ENCODE measurements around the gene IKZF2.

Gene IKZF2

GRCh38 chr2:213167271-213167930 is 16.0 kb upstream of the IKZF2 start:
- H3K4me3 ChIP-seq: no peak overlapping the region
- H3K27ac ChIP-seq: no peak overlapping the region
- DNase-seq (ENCODE audit: low spot score): no peak
- TF ChIP-seq CTCF (IDR thresholded peaks at IDR 0.05): no peak

- Histone ChIP-seq H3K27ac (no peak overlapping the region), H3K4me3 (no peak overlapping the region)
- no peak for DNase-seq (ENCODE audit: low spot score)
- no peak for TF ChIP-seq CTCF (IDR thresholded peaks at IDR 0.05)
Observed at GRCh38 chr2:213166109-213166508, 14.7 kb upstream of the IKZF2 start.

GRCh38 chr2:213164263-213164662 is 12.9 kb upstream of the IKZF2 start:
- TF ChIP-seq CTCF (IDR thresholded peaks at IDR 0.05): no peak

GRCh38 chr2:213162516-213163118 is 11.2 kb upstream of the IKZF2 start:
- no peak for DNase-seq (ENCODE audit: low spot score)
- H3K27ac ChIP-seq: no peak overlapping the region
- no peak overlapping the region for H3K4me3 ChIP-seq
- TF ChIP-seq CTCF (IDR thresholded peaks at IDR 0.05): no peak

More at GRCh38 chr2:213164263-213164662, 12.9 kb upstream of the IKZF2 start:
- Histone ChIP-seq H3K27ac (no peak overlapping the region), H3K4me3 (no peak overlapping the region)
- DNase-seq (ENCODE audit: low spot score): no peak

- DNase-seq (ENCODE audit: low spot score): no peak
- Histone ChIP-seq H3K27ac (no peak overlapping the region), H3K4me3 (no peak overlapping the region)
- no peak for TF ChIP-seq CTCF (IDR thresholded peaks at IDR 0.05)
Observed at GRCh38 chr2:213161759-213162515, 10.5 kb upstream of the IKZF2 start.

- TF ChIP-seq CTCF (IDR thresholded peaks at IDR 0.05): no peak
- H3K4me3 ChIP-seq: no peak overlapping the region
- no peak overlapping the region for H3K27ac ChIP-seq
- DNase-seq (ENCODE audit: low spot score): no peak
Observed at GRCh38 chr2:213159768-213160167, 8.4 kb upstream of the IKZF2 start.
